Measurements from ENCODE around the gene FMO1.
"Not testable (repeated sequence)": the region's sequence is repeated elsewhere in the genome, so short reads cannot be mapped to it uniquely, and the experiment has no call there.

Gene FMO1

GRCh38 chr1:171279678-171280077 lies 31.4 kb downstream of the FMO1 start:
- no peak for DNase-seq (ENCODE audit: low spot score)
- no peak for TF ChIP-seq CTCF (IDR thresholded peaks at IDR 0.05)
- Histone ChIP-seq H3K4me3 (no peak overlapping the region), H3K27ac (no peak overlapping the region)

GRCh38 chr1:171280599-171280998 lies 32.3 kb downstream of the FMO1 start:
- Histone ChIP-seq H3K27ac (no peak overlapping the region), H3K4me3 (no peak overlapping the region)
- no peak for DNase-seq (ENCODE audit: low spot score)
- TF ChIP-seq CTCF (IDR thresholded peaks at IDR 0.05) = no peak

- no peak for DNase-seq (ENCODE audit: low spot score)
- no peak for TF ChIP-seq CTCF (IDR thresholded peaks at IDR 0.05)
- no peak overlapping the region for H3K4me3 ChIP-seq
- no peak overlapping the region for H3K27ac ChIP-seq
These were observed 37.9 kb downstream of the FMO1 start for GRCh38 chr1:171286032-171286705.

- Histone ChIP-seq H3K4me3 (no peak overlapping the region), H3K27ac (no peak overlapping the region)
- no peak for DNase-seq (ENCODE audit: low spot score)
- TF ChIP-seq CTCF (IDR thresholded peaks at IDR 0.05) = no peak
These were observed 42.3 kb downstream of the FMO1 start for GRCh38 chr1:171290621-171291020.

- TF ChIP-seq CTCF (IDR thresholded peaks at IDR 0.05) = no peak
- no peak for DNase-seq (ENCODE audit: low spot score)
- Histone ChIP-seq H3K27ac (no peak overlapping the region), H3K4me3 (no peak overlapping the region)
These were observed 44.5 kb downstream of the FMO1 start for GRCh38 chr1:171292799-171293198.

- DNase-seq (ENCODE audit: low spot score); H3K27ac ChIP-seq; H3K4me3 ChIP-seq: not testable (repeated sequence)
These were observed 47.1 kb downstream of the FMO1 start for GRCh38 chr1:171295383-171295782.

GRCh38 chr1:171295821-171296220 lies 47.5 kb downstream of the FMO1 start:
- Histone ChIP-seq H3K27ac (no peak overlapping the region), H3K4me3 (no peak overlapping the region)
- no peak for DNase-seq (ENCODE audit: low spot score)
- no peak for TF ChIP-seq CTCF (IDR thresholded peaks at IDR 0.05)

Data from coronary artery (tissue), 2 donors.